Measurements from ENCODE around the gene PGK2.
"Not testable (repeated sequence)": the region's sequence is repeated elsewhere in the genome, so short reads cannot be mapped to it uniquely, and the experiment has no call there.

PGK2 gene

GRCh38 chr6:49805246-49805645 is 18.2 kb upstream of the PGK2 start:
- no peak for DNase-seq (ENCODE audit: low read depth)
- no peak overlapping the region for H3K4me3 ChIP-seq (ENCODE audit: low read depth, low read length)
- TF ChIP-seq CTCF (conservative IDR thresholded peaks at IDR 0.05; ENCODE audit: low read depth, low read length): no peak

GRCh38 chr6:49801525-49801924 is 14.4 kb upstream of the PGK2 start:
- no peak for TF ChIP-seq CTCF (conservative IDR thresholded peaks at IDR 0.05; ENCODE audit: low read depth, low read length)
- H3K4me3 ChIP-seq (ENCODE audit: low read depth, low read length): no peak overlapping the region
- no peak for DNase-seq (ENCODE audit: low read depth)

- H3K4me3 ChIP-seq (ENCODE audit: low read depth, low read length): no peak overlapping the region
- DNase-seq (ENCODE audit: low read depth): no peak
- no peak for TF ChIP-seq CTCF (conservative IDR thresholded peaks at IDR 0.05; ENCODE audit: low read depth, low read length)
Observed at GRCh38 chr6:49799090-49799489, 12.0 kb upstream of the PGK2 start.

GRCh38 chr6:49796842-49797455 is 9.9 kb upstream of the PGK2 start:
- DNase-seq (ENCODE audit: low read depth); H3K4me3 ChIP-seq (ENCODE audit: low read depth, low read length): not testable (repeated sequence)

GRCh38 chr6:49790341-49790740 is 3.3 kb upstream of the PGK2 start:
- no peak for TF ChIP-seq CTCF (conservative IDR thresholded peaks at IDR 0.05; ENCODE audit: low read depth, low read length)
- no peak overlapping the region for H3K4me3 ChIP-seq (ENCODE audit: low read depth, low read length)

GRCh38 chr6:49784272-49784671 is 2.8 kb downstream of the PGK2 start:
- H3K4me3 ChIP-seq (ENCODE audit: low read depth, low read length): no peak overlapping the region
- DNase-seq (ENCODE audit: low read depth): no peak
- no peak for TF ChIP-seq CTCF (conservative IDR thresholded peaks at IDR 0.05; ENCODE audit: low read depth, low read length)

More at GRCh38 chr6:49790341-49790740, 3.3 kb upstream of the PGK2 start:
- DNase-seq (ENCODE audit: low read depth): no peak

GRCh38 chr6:49782725-49783124 is 4.4 kb downstream of the PGK2 start:
- TF ChIP-seq CTCF (conservative IDR thresholded peaks at IDR 0.05; ENCODE audit: low read depth, low read length): no peak

More at GRCh38 chr6:49782725-49783124, 4.4 kb downstream of the PGK2 start:
- no peak for DNase-seq (ENCODE audit: low read depth)
- no peak overlapping the region for H3K4me3 ChIP-seq (ENCODE audit: low read depth, low read length)

All from choroid plexus epithelial cell (primary cell).